Body of pancreas (tissue), 4 donors: ENCODE measurements around the gene ATP2C2. TPM values are rescaled to one million over a fixed set of nuclear protein-coding genes. Genes with fewer than 3 reads are reported as not detected.

Experiments
- ATAC-seq: fragments of 150-250 bp; one replicate; pipeline ENCODE4 v1.9.1; 2016
- DNase-seq, 4 donors: peaks; one replicate each; pipeline ENCODE4 v3.0.0-alpha.2; 2019
- H3K27ac ChIP-seq, 4 donors: fragments of 200-600 bp; sonication (generic); 1 replicate in 3 of 4; 2 replicates in 1 of 4; pipeline versions ENCODE4 v1.5.1 to v1.6.1; 2016 to 2019; ENCODE audit warnings: mild to moderate bottlenecking in 1 of 4, mixed read lengths in 1 of 4, moderate library complexity in 1 of 4
- H3K27me3 ChIP-seq, 2 donors: fragments of 200-600 bp; sonication (generic); one replicate each; pipeline ENCODE4 v1.6.0; 2016; ENCODE audit warnings: mild to moderate bottlenecking in 1 of 2
- H3K36me3 ChIP-seq, 2 donors: fragments of 200-600 bp; sonication (generic); replicated peaks in 1 of 2; 2 replicates each; pipeline ENCODE4 v1.5.1; 2016; ENCODE audit warnings: low read depth in 2 of 2; ENCODE audit not compliant: insufficient read depth in 1 of 2
- H3K4me1 ChIP-seq: fragments of 200-600 bp; sonication (generic); one replicate; pipeline ENCODE4 v1.6.0; 2016
- H3K4me3 ChIP-seq, 2 donors: fragments of 200-600 bp; sonication (generic); 1 replicate in 1 of 2; 2 replicates in 1 of 2; pipeline ENCODE4 v1.5.1; 2016 to 2019
- H3K9me3 ChIP-seq, 3 donors: fragments of 200-600 bp; sonication (generic); 1 replicate in 2 of 3; 2 replicates in 1 of 3; pipeline ENCODE4 v1.5.1; 2016
- POLR2A ChIP-seq, 3 donors: fragments of 450-650 bp; IDR thresholded peaks; one replicate each; pipeline ENCODE4 v1.6.1; 2016; ENCODE audit warnings: antibody characterized with exemption in 3 of 3, mild to moderate bottlenecking in 2 of 3
- WGBS, 2 donors: methylation state at CpG; one replicate each; pipeline ENCODE4 v1.1.5; 2017; 5-methylcytosine and 5-hydroxymethylcytosine counted together
- intact Hi-C: fragments of 100-400 bp; cut with DNase I; formaldehyde crosslinking; loops from one replicate; pipeline ENCODE4 v1.15.1; 2023
- total RNA-seq, 2 donors: library from RNA; depleted of rRNA; stranded (reverse); fragments of >200 nt; gene quantifications; one replicate each; pipeline ENCODE4 v1.1.0, GENCODE V29; 2016
- TF ChIP-seq, protein P1 (sequence below), 7 experiments: fragments of 450-650 bp in 4 of 7; fragments of 200-600 bp in 3 of 7; sonication (generic) in 3 of 7; IDR thresholded peaks; one replicate each; pipeline ENCODE4 v1.5.1; 2016 to 2019; ENCODE audit warnings: antibody characterized with exemption in 7 of 7

The ATP2C2 gene
- total RNA-seq, 2 donors from 2014 or later = 2.1 to 18.1 TPM

DNA sequence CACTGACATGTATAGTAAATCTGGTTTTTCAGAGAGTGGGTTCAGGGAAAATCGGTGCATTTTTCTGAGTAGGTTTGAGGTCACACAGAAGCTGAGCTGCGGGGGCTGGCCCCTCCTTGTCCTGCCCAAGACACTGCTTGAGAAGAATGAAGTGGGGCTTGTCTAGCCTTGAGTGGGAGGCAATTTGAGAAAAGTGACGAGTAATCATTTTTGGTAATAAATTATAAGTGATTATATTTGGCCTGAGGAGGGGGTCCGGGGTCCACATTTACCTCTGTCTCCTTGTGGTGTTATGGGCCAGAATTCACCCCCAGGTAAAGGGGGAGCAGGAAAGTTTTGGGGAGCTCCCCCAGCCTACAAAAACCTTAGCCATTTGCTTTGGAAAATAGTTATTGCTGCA is 45.6 kb upstream of the ATP2C2 start:
- Histone ChIP-seq H3K4me3 (no peak overlapping the region), H3K9me3 (peaks cover 0 to 5% (median 0%) of the 10 kb centered on the region in 3 donors), H3K4me1 (no peaks in the 10 kb centered on the region), H3K27ac (no peak overlapping the region), H3K36me3 (no peaks in the 10 kb centered on the region), H3K27me3 (no peaks in the 10 kb centered on the region)
- DNase-seq = no peak
- 53 to 56% methylated on average over 4 of the region's 4 CpGs for WGBS, 2 donors
- ATAC-seq = no peak
- no peak for TF ChIP-seq POLR2A (IDR thresholded peaks at IDR 0.05)
- TF ChIP-seq, protein P1, sequence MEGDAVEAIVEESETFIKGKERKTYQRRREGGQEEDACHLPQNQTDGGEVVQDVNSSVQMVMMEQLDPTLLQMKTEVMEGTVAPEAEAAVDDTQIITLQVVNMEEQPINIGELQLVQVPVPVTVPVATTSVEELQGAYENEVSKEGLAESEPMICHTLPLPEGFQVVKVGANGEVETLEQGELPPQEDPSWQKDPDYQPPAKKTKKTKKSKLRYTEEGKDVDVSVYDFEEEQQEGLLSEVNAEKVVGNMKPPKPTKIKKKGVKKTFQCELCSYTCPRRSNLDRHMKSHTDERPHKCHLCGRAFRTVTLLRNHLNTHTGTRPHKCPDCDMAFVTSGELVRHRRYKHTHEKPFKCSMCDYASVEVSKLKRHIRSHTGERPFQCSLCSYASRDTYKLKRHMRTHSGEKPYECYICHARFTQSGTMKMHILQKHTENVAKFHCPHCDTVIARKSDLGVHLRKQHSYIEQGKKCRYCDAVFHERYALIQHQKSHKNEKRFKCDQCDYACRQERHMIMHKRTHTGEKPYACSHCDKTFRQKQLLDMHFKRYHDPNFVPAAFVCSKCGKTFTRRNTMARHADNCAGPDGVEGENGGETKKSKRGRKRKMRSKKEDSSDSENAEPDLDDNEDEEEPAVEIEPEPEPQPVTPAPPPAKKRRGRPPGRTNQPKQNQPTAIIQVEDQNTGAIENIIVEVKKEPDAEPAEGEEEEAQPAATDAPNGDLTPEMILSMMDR (IDR thresholded peaks at IDR 0.05) = no peak
- intact Hi-C loops = no loop called here

DNA sequence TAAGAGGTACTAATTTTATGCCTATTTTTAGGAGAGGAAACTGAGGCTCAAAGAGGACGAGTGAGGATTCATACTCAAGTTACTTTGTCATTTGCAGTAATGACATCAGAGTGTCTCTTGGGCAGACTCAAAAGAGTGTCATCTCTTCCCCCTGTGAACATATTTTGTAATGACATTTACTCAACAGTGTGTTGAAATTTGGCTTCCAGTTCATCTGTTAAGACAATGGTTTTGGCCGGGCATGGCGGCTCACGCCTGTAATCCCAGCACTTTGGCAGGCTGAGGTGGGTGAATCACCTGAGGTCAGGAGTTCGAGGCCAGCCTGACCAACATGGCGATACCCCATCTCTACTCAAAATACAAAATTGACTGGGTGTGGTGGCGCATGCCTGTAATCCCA is 44.7 kb upstream of the ATP2C2 start:
- Histone ChIP-seq H3K27ac (no peak overlapping the region), H3K4me1 (no peaks in the 10 kb centered on the region), H3K4me3 (no peak overlapping the region), H3K9me3 (no peaks in the 10 kb centered on the region), H3K36me3 (no peaks in the 10 kb centered on the region), H3K27me3 (no peaks in the 10 kb centered on the region)
- ATAC-seq = no peak
- WGBS, 2 donors = 62 to 68% methylated on average over 7 of the region's 7 CpGs
- intact Hi-C loops = no loop called here
- no peak for TF ChIP-seq POLR2A (IDR thresholded peaks at IDR 0.05)
- TF ChIP-seq, protein P1 (IDR thresholded peaks at IDR 0.05) = no peak
- DNase-seq = no peak

DNA sequence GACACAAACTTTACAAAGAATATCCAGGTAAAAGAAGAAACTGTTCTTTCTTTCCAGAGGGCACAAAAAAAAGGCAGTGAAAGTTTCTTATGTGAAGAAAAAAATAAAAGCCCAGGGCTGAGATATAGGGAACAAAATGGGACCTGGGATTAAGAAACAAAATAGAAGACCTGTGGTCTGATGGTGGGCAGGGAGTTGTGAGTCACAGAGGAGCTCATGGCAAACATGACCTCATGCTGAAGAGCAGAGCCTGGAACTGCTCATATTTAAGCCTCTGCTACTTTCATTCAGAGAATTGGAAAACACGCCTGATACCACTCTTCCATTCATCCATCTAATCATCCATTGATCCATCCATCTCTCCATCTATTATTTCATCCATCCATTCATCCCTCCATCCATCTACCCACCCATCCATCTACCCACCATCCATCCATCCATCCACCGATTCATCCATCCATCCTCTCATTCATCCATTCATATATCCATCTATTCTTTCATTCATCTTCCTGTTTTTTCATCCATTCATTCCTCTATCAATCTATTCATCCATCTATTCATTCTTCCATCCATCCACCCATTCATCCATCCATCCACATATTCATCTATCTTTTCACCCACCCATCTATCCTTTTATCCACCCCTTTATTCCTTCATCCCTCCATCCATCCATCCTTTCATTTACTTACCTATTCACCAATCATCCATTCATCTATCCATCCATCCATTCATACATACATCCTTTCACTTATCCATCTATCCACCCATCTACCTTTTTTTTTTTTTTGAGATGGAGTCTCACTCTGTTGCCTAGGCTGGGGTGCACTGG is 43.7 kb upstream of the ATP2C2 start:
- 36 to 49% methylated on average over 2 of the region's 2 CpGs for WGBS, 2 donors

DNA sequence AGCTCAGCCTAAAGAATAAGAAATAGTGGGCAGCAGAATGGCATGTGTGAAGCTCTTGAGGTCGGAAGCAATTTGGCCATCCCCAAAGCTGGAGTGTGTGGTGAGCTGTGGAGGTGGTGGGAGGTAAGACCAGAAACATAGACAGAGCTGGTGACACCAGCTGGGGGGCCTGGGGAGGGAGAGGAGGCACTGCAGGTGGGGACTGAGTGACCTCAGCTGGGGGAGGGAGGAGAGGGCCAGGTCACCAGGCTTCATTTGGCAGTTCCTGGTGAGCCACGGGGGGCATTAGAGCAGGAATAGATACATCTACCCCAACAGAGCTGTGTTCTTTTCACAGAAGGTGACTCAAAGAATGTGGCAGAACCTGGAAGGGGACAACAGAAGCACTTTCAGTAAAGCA is 41.8 kb upstream of the ATP2C2 start:
- ATAC-seq (no peak), DNase-seq (no peak)
- Histone ChIP-seq H3K4me3 (no peak overlapping the region), H3K9me3 (no peaks in the 10 kb centered on the region), H3K27ac (no peak overlapping the region), H3K4me1 (no peaks in the 10 kb centered on the region), H3K36me3 (no peaks in the 10 kb centered on the region), H3K27me3 (no peaks in the 10 kb centered on the region)
- no peak for TF ChIP-seq POLR2A (IDR thresholded peaks at IDR 0.05)
- TF ChIP-seq, protein P1 (IDR thresholded peaks at IDR 0.05) = no peak
- intact Hi-C loops = no loop called here
- WGBS, 2 donors = 37 to 49% methylated on average over 2 of the region's 2 CpGs

More for the DNA sequence above, 43.7 kb upstream of the ATP2C2 start:
- no peaks in the 10 kb centered on the region for H3K4me1 ChIP-seq
- no peak overlapping the region for H3K4me3 ChIP-seq
- ATAC-seq (no peak), DNase-seq (no peak)
- no peaks in the 10 kb centered on the region for H3K9me3 ChIP-seq
- no peak overlapping the region for H3K27ac ChIP-seq
- no peaks in the 10 kb centered on the region for H3K36me3 ChIP-seq
- no peaks in the 10 kb centered on the region for H3K27me3 ChIP-seq
- TF ChIP-seq POLR2A (IDR thresholded peaks at IDR 0.05) = no peak
- TF ChIP-seq, protein P1 (IDR thresholded peaks at IDR 0.05) = no peak
- intact Hi-C loops = no loop called here
